Ishikawa (cell line): ENCODE measurements around the gene NOP10.

Experiments used
- CEBPB ChIP-seq: IDR thresholded peaks from 2 replicates; pipeline ENCODE4 v1.6.1; 2012
- CREB1 ChIP-seq: IDR thresholded peaks from 2 replicates; pipeline ENCODE4 v1.6.1; 2012; ENCODE audit warnings: low read depth
- EGR1 ChIP-seq: IDR thresholded peaks from 2 replicates; pipeline ENCODE4 v1.6.1; 2012
- EP300 ChIP-seq: IDR thresholded peaks from 2 replicates; pipeline ENCODE4 v1.6.1; 2012; ENCODE audit warnings: borderline replicate concordance
- FOXM1 ChIP-seq: IDR thresholded peaks from 2 replicates; pipeline ENCODE4 v1.6.1; 2012; ENCODE audit warnings: low read depth, borderline replicate concordance
- NFIC ChIP-seq: IDR thresholded peaks from 2 replicates; pipeline ENCODE4 v1.6.1; 2012
- RAD21 ChIP-seq: IDR thresholded peaks from 2 replicates; pipeline ENCODE4 v1.6.1; 2012; ENCODE audit warnings: low read depth
- TAF1 ChIP-seq: IDR thresholded peaks from 2 replicates; pipeline ENCODE4 v1.6.1; 2012; ENCODE audit warnings: low read depth, mild to moderate bottlenecking
- TCF12 ChIP-seq: IDR thresholded peaks from 2 replicates; pipeline ENCODE4 v1.6.1; 2012; ENCODE audit warnings: low read depth
- TEAD4 ChIP-seq: IDR thresholded peaks from 2 replicates; pipeline ENCODE4 v1.6.1; 2012
- ZBTB7A ChIP-seq: IDR thresholded peaks from 2 replicates; pipeline ENCODE4 v1.6.1; 2012; ENCODE audit warnings: low read depth
- TF ChIP-seq, protein P1 (sequence below): IDR thresholded peaks from 2 replicates; pipeline ENCODE4 v1.6.1; 2012
- TF ChIP-seq, protein P2 (sequence below): IDR thresholded peaks from 2 replicates; pipeline ENCODE4 v1.6.1; 2012; ENCODE audit warnings: low read depth, mild to moderate bottlenecking

- TF ChIP-seq TCF12 (no peak), EGR1 (no peak), RAD21 (no peak), FOXM1 (no peak), EP300 (no peak), ZBTB7A (no peak), CREB1 (no peak), CEBPB (no peak), NFIC (no peak), TAF1 (no peak), TEAD4 (no peak)
- TF ChIP-seq, protein P1, sequence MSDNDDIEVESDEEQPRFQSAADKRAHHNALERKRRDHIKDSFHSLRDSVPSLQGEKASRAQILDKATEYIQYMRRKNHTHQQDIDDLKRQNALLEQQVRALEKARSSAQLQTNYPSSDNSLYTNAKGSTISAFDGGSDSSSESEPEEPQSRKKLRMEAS, result no peak
- TF ChIP-seq, protein P2, sequence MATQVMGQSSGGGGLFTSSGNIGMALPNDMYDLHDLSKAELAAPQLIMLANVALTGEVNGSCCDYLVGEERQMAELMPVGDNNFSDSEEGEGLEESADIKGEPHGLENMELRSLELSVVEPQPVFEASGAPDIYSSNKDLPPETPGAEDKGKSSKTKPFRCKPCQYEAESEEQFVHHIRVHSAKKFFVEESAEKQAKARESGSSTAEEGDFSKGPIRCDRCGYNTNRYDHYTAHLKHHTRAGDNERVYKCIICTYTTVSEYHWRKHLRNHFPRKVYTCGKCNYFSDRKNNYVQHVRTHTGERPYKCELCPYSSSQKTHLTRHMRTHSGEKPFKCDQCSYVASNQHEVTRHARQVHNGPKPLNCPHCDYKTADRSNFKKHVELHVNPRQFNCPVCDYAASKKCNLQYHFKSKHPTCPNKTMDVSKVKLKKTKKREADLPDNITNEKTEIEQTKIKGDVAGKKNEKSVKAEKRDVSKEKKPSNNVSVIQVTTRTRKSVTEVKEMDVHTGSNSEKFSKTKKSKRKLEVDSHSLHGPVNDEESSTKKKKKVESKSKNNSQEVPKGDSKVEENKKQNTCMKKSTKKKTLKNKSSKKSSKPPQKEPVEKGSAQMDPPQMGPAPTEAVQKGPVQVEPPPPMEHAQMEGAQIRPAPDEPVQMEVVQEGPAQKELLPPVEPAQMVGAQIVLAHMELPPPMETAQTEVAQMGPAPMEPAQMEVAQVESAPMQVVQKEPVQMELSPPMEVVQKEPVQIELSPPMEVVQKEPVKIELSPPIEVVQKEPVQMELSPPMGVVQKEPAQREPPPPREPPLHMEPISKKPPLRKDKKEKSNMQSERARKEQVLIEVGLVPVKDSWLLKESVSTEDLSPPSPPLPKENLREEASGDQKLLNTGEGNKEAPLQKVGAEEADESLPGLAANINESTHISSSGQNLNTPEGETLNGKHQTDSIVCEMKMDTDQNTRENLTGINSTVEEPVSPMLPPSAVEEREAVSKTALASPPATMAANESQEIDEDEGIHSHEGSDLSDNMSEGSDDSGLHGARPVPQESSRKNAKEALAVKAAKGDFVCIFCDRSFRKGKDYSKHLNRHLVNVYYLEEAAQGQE, result no peak
These were observed 11.1 kb downstream of the NOP10 start for GRCh38 chr15:34331809-34332208.
